ENCODE results near the gene VAMP2. TPM values are rescaled to one million over a fixed set of nuclear protein-coding genes. Genes with fewer than 3 reads are reported as not detected.

The VAMP2 gene
- total and polyA plus RNA-seq, 9 of the 15 experiments (the other 6 are each of a cell fraction or from before 2014, with no cell fraction given) = 2.3 to 31.8 (median 6.0) TPM

- peak; percentile 79; the same call in 1 of the 2 replicates for TF ChIP-seq ARID4B (CRISPR knock-in tag; IDR thresholded peaks at IDR 0.05)
- TF ChIP-seq HDAC1 (IDR thresholded peaks at IDR 0.05) = no peak
- no peak for TF ChIP-seq RNF219 (CRISPR knock-in tag; IDR thresholded peaks at IDR 0.05)
- no peak for TF ChIP-seq TARDBP (IDR thresholded peaks at IDR 0.05)
- TF ChIP-seq TBP (optimal IDR thresholded peaks at IDR 0.05; ENCODE audit: low read depth, low read length) = peak; percentile 58
- TF ChIP-seq RFX5 (IDR thresholded peaks at IDR 0.05; ENCODE audit: low read depth, low read length) = no peak
- TF ChIP-seq CBFB (CRISPR knock-in tag; IDR thresholded peaks at IDR 0.05) = no peak
- TF ChIP-seq NONO (IDR thresholded peaks at IDR 0.05; ENCODE audit: low read depth in 2 of 2, low read length in 1 of 2) = peak in 1 of 2 experiments; percentile 50; a peak in 2 of 4 replicates
- no peak for TF ChIP-seq C11orf30 (IDR thresholded peaks at IDR 0.05; ENCODE audit: low read depth)
- peak; percentile 90 for TF ChIP-seq KLF16 (IDR thresholded peaks at IDR 0.05)
- peak; percentile 47; the same call in 1 of the 2 replicates for TF ChIP-seq EP400 (IDR thresholded peaks at IDR 0.05)
- no peak for TF ChIP-seq CHAMP1 (IDR thresholded peaks at IDR 0.05)
- no peak for TF ChIP-seq TRIM28 (IDR thresholded peaks at IDR 0.05)
- peak; percentile 61; the same call in 1 of the 2 replicates for TF ChIP-seq MYC (IDR thresholded peaks at IDR 0.05; ENCODE audit: low read depth, low read length)
- no peak for TF ChIP-seq MYC (CRISPR knock-in tag; IDR thresholded peaks at IDR 0.05; ENCODE audit: borderline replicate concordance, low read depth)
- TF ChIP-seq POLR2G (IDR thresholded peaks at IDR 0.05; ENCODE audit: low read depth, low read length) = peak; percentile 90
- TF ChIP-seq TAF1 (IDR thresholded peaks at IDR 0.05; ENCODE audit: control insufficient read depth, extremely low read depth, insufficient read depth, low read length, severe bottlenecking) = peak; percentile 70
- peak; percentile 38 for TF ChIP-seq RBBP5 (IDR thresholded peaks at IDR 0.05; ENCODE audit: borderline replicate concordance, insufficient read depth, low read length, poor library complexity, severe bottlenecking)
Observed at GRCh38 chr17:8162233-8162996, at the start of gene VAMP2 (continued).
